ENCODE data around the gene KIF21B.

The KIF21B gene

DNA sequence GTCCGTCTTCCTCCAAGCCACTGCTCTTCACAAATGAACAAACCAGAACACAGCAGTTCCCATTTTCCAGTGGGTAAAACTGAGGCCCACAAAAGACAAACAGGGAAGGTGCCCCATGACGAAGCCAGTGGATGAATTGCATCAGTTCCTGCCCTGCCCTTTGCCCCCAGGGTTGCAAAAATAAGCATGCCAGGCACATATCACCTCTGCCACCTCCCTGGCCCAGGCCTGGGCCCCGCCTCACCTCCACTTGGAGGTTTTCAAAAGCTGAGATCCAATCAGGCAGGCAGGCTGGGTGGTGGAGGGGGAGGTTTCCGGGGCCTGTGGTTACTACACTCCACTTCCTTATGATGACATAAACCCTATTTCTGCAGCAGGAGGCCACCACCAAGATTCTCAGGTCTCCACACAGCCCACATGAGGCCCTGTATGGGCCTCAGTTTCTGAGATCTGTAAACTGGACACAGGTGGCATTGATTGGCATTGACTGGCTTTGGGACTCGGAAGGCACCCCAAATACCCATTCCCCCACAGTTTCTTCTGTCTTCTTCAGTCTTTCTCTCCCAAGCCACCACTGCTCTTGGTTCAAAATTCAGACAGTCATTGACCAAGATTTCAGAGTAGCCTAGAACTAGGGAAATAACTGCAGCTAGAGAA, 4.1 kb downstream of the KIF21B start:
- H3K4me3 ChIP-seq (ENCODE audit: low read depth, low read length), result no peak overlapping the region
- DNase-seq, result peak; percentile 64
- in situ Hi-C loops (cut with HindIII; ENCODE audit: low pct_ligation_motif_present, low sequenced_read_pairs), result no loop called here
- H3K27ac ChIP-seq, result no peak overlapping the region
- no peaks in the 10 kb centered on the region for H3K36me3 ChIP-seq (replicated peaks)
- H3K27me3 ChIP-seq (replicated peaks), result no peaks in the 10 kb centered on the region
- no peak for TF ChIP-seq CTCF (IDR thresholded peaks at IDR 0.05; ENCODE audit: low read depth, low read length, missing control alignments)

- no peak overlapping the region for H3K4me3 ChIP-seq (ENCODE audit: low read depth, low read length)
- H3K27me3 ChIP-seq (replicated peaks), result no peaks in the 10 kb centered on the region
- TF ChIP-seq CTCF (IDR thresholded peaks at IDR 0.05; ENCODE audit: low read depth, low read length, missing control alignments), result no peak
- no peak overlapping the region for H3K27ac ChIP-seq
- H3K36me3 ChIP-seq (replicated peaks), result no peaks in the 10 kb centered on the region
- DNase-seq, result no peak
- in situ Hi-C loops (cut with HindIII; ENCODE audit: low pct_ligation_motif_present, low sequenced_read_pairs), result no loop called here
Measured at GRCh38 chr1:201017828-201018163, 5.7 kb downstream of the KIF21B start.

- no peak for DNase-seq
- in situ Hi-C loops (cut with HindIII; ENCODE audit: low pct_ligation_motif_present, low sequenced_read_pairs), result no loop called here
- TF ChIP-seq CTCF (IDR thresholded peaks at IDR 0.05; ENCODE audit: low read depth, low read length, missing control alignments), result no peak
- H3K36me3 ChIP-seq (replicated peaks), result no peaks in the 10 kb centered on the region
- H3K27ac ChIP-seq, result no peak overlapping the region
- no peaks in the 10 kb centered on the region for H3K27me3 ChIP-seq (replicated peaks)
- no peak overlapping the region for H3K4me3 ChIP-seq (ENCODE audit: low read depth, low read length)
Measured at GRCh38 chr1:201016943-201017827, 6.3 kb downstream of the KIF21B start.

- DNase-seq, result no peak
- no peak overlapping the region for H3K27ac ChIP-seq
- TF ChIP-seq CTCF (IDR thresholded peaks at IDR 0.05; ENCODE audit: low read depth, low read length, missing control alignments), result no peak
Measured at GRCh38 chr1:201016211-201016651, 7.3 kb downstream of the KIF21B start.

GRCh38 chr1:201015551-201016091, 7.9 kb downstream of the KIF21B start:
- Histone ChIP-seq H3K27me3 (replicated peaks) (no peaks in the 10 kb centered on the region), H3K36me3 (replicated peaks) (no peaks in the 10 kb centered on the region), H3K4me3 (ENCODE audit: low read depth, low read length) (no peak overlapping the region), H3K27ac (no peak overlapping the region)
- no peak for DNase-seq
- in situ Hi-C loops (cut with HindIII; ENCODE audit: low pct_ligation_motif_present, low sequenced_read_pairs), result no loop called here
- no peak for TF ChIP-seq CTCF (IDR thresholded peaks at IDR 0.05; ENCODE audit: low read depth, low read length, missing control alignments)

More at GRCh38 chr1:201016211-201016651, 7.3 kb downstream of the KIF21B start:
- in situ Hi-C loops (cut with HindIII; ENCODE audit: low pct_ligation_motif_present, low sequenced_read_pairs), result no loop called here
- H3K4me3 ChIP-seq (ENCODE audit: low read depth, low read length), result no peak overlapping the region
- no peaks in the 10 kb centered on the region for H3K36me3 ChIP-seq (replicated peaks)
- H3K27me3 ChIP-seq (replicated peaks), result no peaks in the 10 kb centered on the region
